GM19324 (cell line): ENCODE measurements around the gene PHLDB1.
A peak's percentile ranks its signal among the peaks of the same experiment; 100 is the strongest.
"Not testable (repeated sequence)": the region's sequence is repeated elsewhere in the genome, so short reads cannot be mapped to it uniquely, and the experiment has no call there.

Experiments used
- ATAC-seq: cut with Tn5 transposase; IDR thresholded peaks from one replicate; pipeline ENCODE4 v1.9.1; 2021; ENCODE audit warnings: mild to moderate bottlenecking, moderate library complexity; ENCODE audit not compliant: unreplicated experiment, low FRiP score

PHLDB1 gene

DNA sequence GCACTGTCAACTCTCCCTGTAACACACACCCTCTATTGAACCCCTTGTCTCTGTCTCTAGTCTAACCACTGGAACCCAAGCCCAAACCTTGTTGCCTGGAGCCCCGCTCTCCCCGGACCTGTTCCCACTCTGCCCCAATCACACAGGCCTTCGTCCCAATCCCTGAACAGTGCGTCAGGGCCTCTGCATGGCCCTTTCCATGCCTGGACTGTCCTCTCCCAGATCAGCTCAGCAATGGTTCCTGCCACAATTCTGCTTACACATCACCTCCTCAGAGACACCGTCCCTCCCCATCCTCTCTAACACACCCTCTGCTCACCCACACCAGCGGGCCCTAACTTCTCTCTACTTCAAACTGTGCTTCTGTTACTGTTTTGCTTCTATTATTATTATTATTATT, 70.6 kb downstream of the PHLDB1 start:
- ATAC-seq = no peak

DNA sequence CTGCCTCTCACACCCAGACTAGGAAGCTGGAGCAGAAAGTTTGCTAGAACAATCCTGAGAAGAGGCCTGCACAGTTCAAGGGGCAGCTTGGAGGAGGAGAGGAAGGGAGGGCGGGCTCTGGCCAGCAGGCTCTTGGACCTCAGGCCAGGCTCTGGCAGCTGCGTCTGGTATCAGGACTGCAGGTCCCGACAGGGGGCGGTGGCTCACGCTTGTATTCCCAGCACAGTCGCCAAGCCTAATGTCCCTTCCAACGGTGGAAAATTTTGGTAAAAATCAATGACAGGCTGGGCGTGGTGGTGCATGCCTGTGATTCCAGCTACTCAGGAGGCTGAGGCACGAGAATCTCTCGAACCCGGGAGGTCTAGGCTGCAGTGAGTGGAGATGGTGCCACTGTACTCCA, 71.5 kb downstream of the PHLDB1 start:
- ATAC-seq = not testable (repeated sequence)

DNA sequence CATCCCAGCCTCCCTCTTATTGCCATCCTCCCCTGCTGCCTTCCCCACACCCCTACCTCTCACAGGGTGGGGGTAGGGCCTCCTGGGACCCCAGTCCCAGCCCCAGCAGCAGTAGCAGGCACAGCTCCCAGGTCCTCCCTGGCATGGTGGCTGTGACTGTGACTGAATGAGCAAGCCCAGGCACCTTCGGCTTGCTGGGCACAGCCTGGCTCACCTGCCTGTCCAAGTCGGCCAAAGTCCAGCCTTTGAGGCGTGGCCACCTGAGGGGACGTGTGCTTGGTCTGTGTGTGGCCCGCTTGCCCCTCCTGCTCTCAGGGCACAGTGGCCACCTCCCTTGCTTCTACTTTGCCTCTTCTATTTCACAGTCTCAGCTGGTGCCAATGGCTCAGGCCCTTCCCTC, 72.1 kb downstream of the PHLDB1 start, which contains the start of gene TREH:
Gene TREH, minus strand, starts transcription at position 168 of the 400 bp plus-strand sequence. Its CDS starts 23 bp downstream, at position 145.
- ATAC-seq = no peak

DNA sequence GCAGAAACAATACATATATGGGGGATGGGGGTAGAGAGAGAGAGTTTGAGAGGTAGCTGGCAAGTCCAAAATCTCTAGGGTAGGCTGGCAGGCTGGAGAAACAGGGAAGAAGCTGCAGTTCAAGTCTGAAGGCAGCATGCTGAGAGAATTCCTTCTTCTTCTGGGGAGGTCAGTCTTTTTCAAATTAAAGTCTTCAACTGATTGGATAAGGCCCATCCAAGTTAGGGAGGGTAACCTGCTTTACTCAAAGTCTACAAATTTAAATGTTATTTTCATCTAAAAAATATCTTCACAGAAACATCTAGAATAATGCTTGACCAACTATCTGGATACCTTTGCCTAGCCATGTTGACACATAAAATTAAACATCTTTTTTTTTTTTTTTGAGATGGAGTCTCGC, 75.0 kb downstream of the PHLDB1 start:
- no peak for ATAC-seq

DNA sequence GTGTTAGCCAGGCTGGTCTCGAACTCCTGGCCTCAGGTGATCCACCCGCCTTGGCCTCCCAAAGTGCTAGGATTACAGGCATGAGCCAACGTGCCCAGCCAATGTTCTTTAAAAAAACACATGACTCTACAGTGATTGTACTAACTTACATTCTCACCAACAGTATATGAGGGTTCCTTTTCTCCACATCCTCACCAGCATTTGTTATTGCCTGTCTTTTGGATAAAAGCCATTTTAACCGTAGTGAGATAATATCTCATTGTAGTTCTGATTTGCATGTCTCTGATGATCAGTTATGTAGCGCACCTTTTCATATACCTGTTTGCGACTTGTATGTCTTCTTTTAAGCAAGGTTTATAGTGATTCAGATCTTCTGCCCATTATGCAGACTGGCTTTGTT, 75.5 kb downstream of the PHLDB1 start:
- not testable (repeated sequence) for ATAC-seq

DNA sequence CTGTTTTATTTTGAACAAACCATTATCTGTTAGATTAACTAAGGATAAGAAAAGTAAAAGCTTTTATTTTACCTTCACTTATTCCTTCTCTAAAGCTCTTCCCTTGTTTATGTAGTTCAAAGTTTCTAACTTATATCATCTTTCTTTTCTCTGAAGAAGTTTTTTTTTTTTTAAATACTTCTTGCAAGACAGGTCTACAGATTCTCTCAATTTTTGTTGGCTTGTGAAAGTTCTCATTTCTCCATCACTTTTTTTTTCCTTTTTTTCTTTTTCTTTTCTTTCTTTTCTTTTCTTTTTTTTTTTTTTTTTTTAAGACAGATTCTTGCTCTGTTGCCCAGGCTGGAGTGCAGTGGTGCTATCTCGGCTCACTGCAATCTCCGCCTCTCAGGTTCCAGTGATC, 76.8 kb downstream of the PHLDB1 start:
- no peak for ATAC-seq

DNA sequence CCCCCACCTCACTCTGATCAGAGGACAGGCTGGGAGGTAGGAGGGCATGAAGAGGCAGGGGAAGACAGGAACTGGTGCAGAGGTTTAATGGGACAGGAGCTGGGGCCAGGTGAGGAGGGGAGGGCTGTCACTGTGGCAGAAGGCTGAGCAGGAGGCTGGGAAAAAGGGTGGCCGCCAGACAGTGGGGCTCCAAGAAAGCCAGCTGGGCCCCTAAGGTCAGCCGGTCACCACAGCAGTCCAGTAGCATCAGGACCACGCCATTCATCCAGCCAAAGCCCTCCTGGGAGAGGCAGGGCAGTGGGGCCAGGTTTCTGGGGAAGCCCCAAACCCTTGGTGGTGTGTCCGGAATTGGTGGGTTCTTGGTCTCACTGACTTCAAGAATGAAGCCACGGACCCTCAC, 80.5 kb downstream of the PHLDB1 start:
- ATAC-seq = no peak

DNA sequence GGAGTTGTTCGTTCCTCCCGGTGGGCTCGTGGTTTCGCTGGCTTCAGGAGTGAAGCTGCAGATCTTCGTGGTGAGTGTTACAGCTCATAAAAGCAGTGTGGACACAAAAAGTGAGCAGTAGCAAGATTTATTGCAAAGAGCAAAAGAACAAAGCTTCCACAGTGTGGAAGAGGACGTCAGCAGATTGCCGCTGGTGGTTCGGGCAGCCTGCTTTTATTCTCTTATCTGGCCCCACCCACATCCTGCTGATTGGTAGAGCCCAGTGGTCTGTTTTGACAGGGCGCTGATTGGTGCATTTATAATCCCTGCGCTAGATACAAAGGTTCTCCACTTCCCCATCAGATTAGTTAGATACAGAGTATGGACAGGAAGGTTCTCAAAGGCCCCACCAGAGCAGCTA, 80.9 kb downstream of the PHLDB1 start:
- not testable (repeated sequence) for ATAC-seq

DNA sequence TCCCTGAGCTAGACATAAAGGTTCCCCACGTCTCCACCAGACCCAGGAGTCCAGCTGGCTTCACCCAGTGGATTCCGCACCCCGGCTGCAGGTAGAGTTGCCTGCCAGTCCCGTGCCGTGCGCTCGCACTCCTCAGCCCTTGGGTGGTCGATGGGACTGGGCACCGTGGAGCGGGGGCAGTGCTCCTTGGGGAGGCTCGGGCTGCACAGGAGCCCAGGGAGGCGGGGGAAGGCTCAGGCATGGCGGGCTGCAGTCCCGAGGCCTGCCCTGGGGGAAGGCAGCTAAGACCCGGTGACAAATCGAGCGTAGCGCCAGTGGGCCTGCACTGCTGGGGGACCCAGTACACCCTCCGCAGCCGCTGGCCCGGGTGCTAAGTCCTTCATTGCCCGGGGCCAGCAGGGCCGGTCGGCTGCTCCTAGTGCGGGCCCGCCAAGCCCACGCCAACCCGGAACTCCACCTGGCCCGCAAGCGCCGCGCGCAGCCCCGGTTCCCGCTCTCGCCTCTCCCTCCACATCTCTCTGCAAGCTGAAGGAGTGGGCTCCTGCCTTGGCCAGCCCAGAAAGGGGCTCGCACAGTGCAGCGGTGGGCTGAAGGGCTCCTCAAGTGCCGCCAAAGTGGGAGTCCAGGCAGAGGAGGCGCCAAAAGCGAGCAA, 81.6 kb downstream of the PHLDB1 start:
- ATAC-seq = no peak

DNA sequence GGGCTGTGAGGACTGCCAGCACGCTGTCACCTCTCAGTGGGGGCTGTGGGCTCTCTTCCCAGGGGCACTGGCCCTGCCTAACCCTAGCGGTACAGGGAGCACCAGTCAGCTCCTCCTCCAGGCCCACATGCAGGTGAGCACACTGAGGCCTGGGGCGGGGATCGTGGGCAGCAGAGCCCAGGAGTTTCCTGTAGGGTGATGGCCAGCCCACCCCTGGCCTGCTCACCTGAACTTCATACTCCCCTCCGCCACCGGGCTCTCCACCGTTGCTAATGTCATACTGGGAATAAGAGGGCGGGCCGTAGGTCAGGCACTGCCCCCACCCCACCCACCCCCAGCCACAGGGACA, 82.1 kb downstream of the PHLDB1 start:
- ATAC-seq = peak; percentile 5

DNA sequence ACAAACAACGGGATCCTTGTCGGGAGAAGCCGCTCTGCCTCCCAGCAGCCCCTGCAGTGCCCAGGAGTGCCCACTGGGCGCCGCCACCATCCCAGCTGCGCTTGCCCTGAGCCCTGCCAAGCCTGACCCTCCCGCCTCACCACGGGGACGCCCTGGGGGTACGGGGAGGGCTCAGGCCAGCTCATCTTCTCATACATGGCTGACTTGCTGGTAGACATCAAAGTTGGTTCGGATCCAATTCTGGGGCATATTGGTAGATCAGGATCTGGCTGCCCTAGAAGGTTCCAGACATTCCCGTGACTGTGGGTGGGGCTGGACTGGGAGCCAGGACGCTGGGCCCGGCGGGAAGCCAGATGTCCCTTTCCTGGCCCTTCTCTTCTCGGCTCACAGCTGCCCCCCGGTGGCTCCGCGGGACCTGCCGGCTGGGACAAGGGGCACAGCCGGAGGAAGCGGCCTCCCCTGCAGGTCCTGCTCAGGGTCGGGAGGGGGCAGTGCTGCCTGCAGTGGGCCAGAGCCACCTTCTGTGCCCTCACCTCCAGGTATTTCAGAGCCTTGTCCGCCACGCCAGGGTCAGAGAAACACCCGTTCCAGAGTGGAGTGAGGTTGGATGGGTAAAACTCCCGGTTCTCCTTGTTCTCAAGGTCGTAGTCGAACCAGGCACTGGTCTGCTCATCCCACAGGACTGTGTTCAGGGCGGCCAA, 82.6 kb downstream of the PHLDB1 start:
- ATAC-seq = peak; percentile 81

DNA sequence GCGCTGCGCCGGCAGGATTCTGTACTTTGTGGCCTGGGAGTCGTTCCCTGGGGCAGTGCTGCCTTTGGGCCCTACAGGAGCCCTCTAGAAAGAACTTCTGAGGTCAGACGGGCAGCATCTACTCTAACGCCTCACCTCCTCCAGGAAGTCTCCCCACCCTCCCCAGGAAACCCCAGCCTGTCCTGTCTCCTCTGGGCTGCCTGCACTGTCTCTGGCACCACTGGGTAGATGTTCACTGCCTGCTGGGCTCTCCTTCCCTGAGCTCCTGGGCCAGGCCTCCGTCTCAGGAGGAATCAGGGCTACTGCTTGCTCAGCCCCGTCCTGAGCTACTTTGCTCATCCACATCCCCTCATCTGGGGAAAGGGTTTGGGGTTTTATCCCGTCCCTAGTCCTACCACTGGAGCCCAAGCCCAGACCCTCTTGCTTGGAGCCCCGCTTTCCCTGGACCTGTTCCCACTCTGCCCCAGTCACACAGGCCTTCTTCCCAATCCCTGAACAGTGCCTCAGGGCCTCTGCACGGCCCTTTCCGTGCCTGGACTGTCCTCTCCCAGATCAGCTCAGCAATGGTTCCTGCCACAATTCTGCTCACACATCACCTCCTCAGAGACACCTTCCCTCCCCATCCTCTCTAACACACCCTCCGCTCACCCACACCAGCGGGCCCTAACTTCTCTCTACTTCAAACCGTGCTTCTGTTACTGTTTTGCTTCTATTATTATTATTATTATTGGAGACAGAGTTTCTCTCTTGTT, 83.3 kb downstream of the PHLDB1 start:
- ATAC-seq = no peak

DNA sequence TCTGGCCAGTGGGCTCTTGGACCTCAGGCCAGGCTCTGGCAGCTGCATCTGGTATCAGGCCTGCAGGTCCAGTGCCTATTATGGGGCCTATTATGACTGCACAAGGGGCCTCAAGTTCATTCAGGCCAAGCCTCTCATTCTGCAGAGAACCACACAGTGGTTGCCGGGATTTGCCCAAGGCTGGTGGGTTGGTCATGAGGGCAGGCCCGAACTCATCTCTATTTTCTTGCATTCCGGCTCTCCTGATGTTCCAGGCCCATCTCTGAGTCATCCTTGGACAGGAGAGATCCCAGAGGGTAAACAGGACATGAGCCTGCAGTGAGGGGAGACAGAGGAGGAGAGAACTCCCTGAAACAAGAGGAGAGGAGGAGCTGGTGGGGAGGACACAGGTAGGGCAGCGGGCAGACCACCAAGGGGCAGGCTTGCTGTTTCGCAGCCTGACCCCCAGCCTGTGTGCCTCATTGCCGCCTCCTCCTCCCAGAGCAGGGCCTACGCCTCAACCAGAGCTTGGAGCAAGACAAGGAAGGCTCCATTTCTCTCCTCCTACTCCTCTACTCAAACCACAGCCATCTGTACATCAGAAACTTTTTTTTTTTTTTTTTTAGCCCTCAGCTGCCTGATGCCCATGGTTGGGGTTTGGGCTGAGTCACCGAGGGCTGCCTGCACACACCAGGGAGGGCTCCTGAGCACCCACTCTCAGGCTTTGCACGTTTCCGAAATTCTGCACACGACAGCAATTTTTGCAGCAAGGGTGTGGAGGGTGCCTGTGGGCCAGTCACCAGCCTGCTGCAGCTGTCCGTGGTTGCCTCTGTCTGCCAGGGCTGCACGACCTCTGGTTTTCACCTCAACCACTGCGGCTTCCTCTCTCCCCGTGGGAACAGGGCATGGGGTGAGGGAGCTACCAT, 84.8 kb downstream of the PHLDB1 start:
- ATAC-seq = no peak

DNA sequence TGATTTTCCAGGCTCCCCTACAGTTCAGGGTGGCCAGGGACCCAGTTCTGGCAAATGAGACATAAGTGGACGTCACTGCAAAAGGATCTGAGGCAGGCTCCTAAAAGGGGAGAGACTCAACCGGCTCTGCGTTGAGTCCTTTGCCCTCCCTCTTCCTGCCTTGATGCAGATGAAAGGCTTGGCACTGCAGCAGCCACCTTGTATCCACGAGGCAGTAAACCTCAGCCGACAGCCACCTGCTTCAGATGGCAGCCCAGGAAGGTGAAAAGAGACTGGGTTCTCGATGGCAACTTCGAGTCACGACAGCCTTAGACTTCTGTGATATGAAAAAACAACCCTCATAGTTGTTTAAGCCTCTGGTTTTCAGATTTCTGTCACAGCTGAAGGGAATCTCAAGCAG, 86.8 kb downstream of the PHLDB1 start:
- no peak for ATAC-seq

DNA sequence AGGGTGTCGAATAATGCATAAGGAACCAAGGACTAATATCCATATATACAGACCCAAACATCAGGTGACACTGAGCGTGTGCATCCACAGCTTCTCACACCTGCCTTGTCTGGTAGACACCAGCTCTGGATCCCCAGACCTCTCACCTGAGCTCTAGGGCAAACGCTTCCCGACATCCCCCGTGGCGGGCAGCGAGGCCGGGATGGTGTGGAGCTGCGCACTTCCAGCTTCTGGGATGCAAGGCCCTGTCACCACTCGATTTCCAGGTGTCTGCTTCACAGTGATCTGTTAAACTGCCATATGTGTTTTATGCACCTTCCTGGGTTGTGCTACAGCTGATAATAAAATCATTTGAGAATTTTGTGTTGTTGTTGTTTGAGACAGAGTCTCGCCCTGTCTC, 87.4 kb downstream of the PHLDB1 start:
- no peak for ATAC-seq

DNA sequence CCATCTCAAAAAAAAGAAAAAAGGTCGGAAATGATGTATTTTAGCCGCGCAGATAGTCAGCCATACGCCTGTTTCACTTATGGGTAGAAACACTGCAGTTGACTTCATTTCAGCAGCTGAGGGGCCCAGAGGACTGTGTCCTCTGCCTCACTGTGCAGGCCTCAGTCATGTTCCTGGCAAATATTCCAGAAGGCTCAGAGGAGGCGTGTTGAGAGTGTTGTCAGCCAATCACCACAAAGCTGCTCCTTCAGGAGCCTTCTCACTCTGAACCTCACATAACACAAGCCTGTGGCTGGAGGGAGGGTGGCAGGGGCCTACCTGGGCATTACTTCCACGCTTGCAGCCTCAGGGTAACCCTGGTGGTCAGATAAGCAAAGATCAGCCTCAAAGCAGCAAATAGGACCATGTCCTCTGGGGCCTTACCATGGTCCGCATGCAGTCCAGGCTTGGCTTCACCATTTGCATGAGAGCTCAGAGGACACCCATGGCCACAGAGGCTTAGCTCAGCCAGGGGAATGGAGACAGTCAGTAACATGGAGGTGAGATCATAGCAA, 89.3 kb downstream of the PHLDB1 start:
- ATAC-seq = no peak

DNA sequence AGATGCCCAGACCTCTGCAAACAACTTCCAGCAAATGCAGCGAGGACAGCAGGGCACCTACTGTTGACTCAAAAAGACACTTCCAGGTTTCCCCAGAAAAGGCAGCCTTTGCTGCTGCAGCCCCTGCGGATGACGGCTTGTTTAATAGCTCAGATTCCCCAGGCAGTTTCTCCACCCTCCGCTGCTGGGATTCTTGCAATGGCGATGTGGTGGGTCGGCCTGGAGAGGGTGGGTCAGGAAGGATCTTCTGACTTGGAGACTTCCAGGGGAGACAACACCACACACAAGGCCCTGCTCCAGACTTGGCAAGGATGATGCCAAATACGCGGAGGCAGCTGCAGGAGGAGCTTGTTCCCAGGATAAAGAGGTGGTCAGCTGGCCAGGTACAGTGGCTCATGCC, 89.9 kb downstream of the PHLDB1 start:
- no peak for ATAC-seq

DNA sequence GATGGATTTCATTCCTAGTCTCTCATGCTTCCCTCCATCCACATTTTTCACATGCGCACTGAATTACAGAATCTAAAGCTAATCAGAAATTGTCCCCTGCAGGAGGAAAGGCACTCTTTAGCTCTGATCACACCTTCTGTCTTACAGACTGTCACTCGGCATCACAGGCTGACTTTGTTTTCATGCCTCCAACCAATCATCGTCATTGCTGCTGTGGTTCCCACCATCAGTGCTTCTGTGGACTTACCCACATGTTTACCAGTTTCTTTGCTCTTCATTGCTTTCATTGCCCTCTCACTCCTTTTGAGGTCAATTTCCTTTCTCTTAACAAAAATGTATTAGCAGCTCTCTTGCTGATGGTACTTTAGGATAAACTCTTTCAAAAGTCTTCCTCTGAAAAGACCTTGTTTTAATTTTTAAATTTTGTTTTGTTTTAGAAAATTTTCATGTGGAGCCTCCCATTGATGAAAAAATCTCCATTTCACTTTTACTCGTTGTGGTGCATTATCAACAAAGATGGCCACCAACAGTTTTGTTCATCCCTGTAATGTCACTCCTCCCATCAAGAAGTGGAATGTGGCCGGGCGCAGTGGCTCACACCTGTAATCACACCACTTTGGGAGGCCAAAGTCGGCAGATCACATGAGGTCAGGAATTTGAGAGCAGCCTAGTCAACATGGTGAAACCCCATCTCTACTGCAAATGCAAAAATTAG, 92.2 kb downstream of the PHLDB1 start:
- no peak for ATAC-seq

DNA sequence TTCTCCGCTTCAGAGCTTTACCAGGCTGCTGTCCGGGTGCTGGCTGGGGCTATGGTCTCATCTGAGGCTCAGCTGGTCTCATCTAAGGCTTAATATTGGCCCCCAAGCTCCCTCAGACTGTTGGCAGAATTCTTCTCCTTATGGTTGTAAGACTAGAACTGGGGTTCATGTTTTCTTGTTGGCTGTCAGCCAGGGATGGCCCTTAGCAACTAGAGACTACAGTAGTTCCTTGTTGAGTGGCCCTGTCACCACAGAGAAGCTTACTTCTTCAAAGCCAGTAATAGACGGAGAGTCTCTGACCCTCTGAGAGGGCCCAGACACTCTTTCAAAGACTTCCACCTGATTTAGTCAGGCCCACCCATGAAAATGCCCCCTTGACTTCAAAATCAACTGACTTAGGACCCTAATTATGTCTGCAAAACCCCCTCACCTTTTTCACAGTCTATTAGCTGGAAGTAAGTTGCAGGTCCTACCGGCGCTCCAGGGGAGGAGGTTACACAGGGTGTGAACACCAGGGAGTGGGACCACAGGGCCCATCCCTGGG, 96.2 kb downstream of the PHLDB1 start:
- ATAC-seq = no peak
